Testis (tissue), 2 donors: ENCODE measurements around the gene GTPBP10.

Source experiments
- CTCF ChIP-seq, 3 experiments: fragments of 450-650 bp in 2 of 3; fragments of 200-600 bp in 1 of 3; sonication (generic) in 1 of 3; IDR thresholded peaks; one replicate each; pipeline ENCODE4 v1.5.1; 2016 to 2019; ENCODE audit warnings: antibody characterized with exemption in 3 of 3, mild to moderate bottlenecking in 2 of 3, moderate library complexity in 1 of 3
- POLR2A ChIP-seq: fragments of 450-650 bp; IDR thresholded peaks from one replicate; pipeline ENCODE4 v1.6.1; 2017; ENCODE audit warnings: antibody characterized with exemption, mild to moderate bottlenecking, moderate library complexity

- TF ChIP-seq POLR2A (no peak), CTCF (IDR thresholded peaks at IDR 0.05) (no peak)
Measured at GRCh38 chr7:90425376-90425775, 78.9 kb downstream of the GTPBP10 start.
